Subcutaneous preadipocyte (primary cell): ENCODE results near the gene MAPT. TPM values are rescaled to one million over a fixed set of nuclear protein-coding genes. Genes with fewer than 3 reads are reported as not detected.

Experiments used
- small RNA-seq: library from RNA; depleted of rRNA; stranded (forward); fragments of <200 nt; gene quantifications from one replicate; pipeline ENCODE3, GENCODE V24; 2012
- total RNA-seq: library from RNA; depleted of rRNA; stranded (reverse); fragments of >200 nt; gene quantifications from 2 replicates; pipeline ENCODE4 v1.2.3, GENCODE V29; 2012

The MAPT gene
- 0.37 and 0.39 TPM in 2 replicates for total RNA-seq

GRCh38 chr17:45894022-45894784 lies at the start of gene MAPT:
MAPT (plus strand) TSS chr17:45894554; CDS start chr17:45962338, 67,784 bp downstream.

GRCh38 chr17:45844695-45845375 lies 49.5 kb upstream of the MAPT start, which contains the start of gene SPPL2C:
SPPL2C (plus strand) TSS chr17:45844881; CDS start chr17:45844907, 26 bp downstream.

DNA sequence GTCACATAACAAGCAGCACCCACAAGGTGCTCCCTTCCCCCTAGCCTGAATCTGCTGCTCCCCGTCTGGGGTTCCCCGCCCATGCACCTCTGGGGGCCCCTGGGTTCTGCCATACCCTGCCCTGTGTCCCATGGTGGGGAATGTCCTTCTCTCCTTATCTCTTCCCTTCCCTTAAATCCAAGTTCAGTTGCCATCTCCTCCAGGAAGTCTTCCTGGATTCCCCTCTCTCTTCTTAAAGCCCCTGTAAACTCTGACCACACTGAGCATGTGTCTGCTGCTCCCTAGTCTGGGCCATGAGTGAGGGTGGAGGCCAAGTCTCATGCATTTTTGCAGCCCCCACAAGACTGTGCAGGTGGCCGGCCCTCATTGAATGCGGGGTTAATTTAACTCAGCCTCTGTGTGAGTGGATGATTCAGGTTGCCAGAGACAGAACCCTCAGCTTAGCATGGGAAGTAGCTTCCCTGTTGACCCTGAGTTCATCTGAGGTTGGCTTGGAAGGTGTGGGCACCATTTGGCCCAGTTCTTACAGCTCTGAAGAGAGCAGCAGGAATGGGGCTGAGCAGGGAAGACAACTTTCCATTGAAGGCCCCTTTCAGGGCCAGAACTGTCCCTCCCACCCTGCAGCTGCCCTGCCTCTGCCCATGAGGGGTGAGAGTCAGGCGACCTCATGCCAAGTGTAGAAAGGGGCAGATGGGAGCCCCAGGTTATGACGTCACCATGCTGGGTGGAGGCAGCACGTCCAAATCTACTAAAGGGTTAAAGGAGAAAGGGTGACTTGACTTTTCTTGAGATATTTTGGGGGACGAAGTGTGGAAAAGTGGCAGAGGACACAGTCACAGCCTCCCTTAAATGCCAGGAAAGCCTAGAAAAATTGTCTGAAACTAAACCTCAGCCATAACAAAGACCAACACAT lies 104.9 kb downstream of the MAPT start, which contains the start of gene STH:
TSS of gene STH (plus strand) at position 264 of the 913 bp plus-strand sequence. CDS start at position 294, 30 bp downstream.

Small RNA genes lying within 50 kb of the gene (small RNA-seq; reads per million reads assigned to genes)
- not detected for gene RF00017

Other genes with a start within 250 kb of the MAPT start
- gene CRHR1, start 110.2 kb upstream of the MAPT start, total RNA-seq, result not detected in 2 replicates
- not detected in 2 replicates for gene SPPL2C, start 49.7 kb upstream of the MAPT start, total RNA-seq
- gene STH, start 104.7 kb downstream of the MAPT start, total RNA-seq, result not detected in 2 replicates